ENCODE measurements around the gene ALG6.

ALG6 gene

GRCh38 chr1:63367215-63368103, at the start of gene ALG6:
ALG6 (plus strand) TSS chr1:63367627; CDS start chr1:63370978, 3,351 bp downstream.
- DNase-seq (ENCODE audit: low spot score), result peak; percentile 94

DNA sequence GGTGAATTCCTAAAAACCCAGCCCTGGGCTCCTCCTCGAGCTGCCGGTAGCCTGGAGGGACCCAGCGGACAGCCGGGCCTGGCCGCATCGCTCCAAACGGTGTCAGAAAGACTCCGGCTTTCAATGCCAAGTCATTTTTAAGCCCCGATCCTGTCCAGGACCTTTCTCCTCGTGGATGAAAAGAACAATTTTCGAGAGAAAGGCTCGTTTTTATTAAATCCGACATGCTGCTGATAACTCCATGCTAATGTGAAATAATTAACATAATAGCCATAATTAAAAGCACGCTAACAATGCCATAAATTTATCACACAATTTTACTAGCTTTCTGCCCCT, 49.6 kb upstream of the ALG6 start:
- no peak for DNase-seq (ENCODE audit: low spot score)

GRCh38 chr1:63318201-63318979, 49.0 kb upstream of the ALG6 start:
- no peak for DNase-seq (ENCODE audit: low spot score)

GRCh38 chr1:63319046-63320021, 48.1 kb upstream of the ALG6 start:
- no peak for DNase-seq (ENCODE audit: low spot score)

DNA sequence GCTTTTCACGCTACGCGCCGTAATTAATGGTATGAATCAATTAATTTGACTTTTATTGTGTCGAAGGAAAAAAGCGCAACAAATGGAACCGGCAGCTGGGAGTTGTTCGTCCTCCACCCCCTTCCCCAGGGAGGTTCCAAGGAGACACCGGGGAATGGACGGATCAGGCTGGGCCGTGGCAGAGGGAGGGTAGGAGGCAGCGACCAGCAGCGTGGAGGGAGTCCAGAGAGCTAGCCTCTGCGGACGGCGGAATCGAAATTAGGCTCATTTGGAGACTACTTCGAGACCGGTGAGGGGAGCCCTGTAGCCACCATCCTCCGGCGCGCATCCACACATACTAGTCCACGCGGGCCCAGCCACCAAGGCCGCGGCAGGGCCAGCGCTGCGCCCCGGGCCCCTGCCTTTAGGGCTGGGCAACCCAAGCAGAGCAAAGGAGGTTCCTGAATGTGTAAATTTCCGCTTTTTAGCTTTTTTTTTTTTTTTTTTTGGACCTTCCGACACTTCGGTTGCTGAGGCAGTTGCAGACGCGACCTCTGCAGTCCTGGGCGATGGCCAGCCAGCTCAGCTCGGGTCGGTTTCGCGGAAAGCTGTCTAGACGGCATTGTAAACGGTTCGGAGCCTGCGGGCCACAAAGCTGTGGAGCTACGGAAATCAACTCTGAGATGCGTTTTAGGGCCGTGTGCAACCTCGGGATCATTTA, 47.3 kb upstream of the ALG6 start:
- DNase-seq (ENCODE audit: low spot score), result no peak

GRCh38 chr1:63321066-63321784, 46.2 kb upstream of the ALG6 start:
- DNase-seq (ENCODE audit: low spot score), result no peak

GRCh38 chr1:63321785-63322113, 45.7 kb upstream of the ALG6 start:
- DNase-seq (ENCODE audit: low spot score), result no peak

DNA sequence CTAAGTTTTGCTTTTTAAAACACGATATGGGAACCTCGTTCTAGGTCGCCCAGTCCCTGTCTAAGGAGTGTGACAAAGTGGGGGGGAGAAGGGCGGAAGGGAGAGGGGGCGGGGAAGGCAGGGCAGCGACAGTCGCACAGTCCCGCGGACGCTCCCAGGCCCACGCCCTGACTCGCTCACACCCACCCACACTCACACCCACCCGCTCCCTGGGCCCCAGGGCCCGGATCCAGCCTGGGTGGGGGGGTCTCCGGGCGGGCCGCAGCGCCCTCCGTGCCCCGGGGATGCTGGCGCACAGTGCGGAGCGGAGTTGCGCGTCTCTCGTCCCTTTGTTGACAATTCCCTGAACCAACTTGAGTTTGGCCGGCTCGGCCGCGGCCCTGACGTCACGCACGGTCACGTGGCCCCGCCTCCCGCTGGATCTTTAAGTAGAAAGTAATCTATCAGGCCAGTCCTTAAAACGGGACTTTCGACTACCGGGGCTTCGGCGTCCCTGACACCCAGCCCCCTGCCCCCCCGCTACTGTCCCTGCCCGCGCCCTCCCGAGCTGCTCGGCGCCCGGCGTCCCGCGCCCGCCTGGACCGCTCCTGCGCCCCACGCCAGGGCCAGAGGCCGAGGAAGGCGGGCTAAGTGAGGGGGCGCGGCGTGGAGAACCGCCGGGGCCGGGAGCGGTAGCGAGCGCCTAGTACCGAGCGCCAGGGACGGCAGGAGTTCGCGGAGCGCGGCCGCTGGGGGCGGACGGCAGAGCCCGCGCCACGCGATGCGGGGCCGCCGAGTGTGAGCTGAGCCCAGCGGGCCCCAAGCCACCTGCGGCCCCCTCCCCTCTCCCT, 45.1 kb upstream of the ALG6 start, which contains the start of gene FOXD3:
Gene FOXD3 (plus strand): TSS at position 454 of the 830 bp plus-strand sequence. CDS start 492 bp downstream, outside the sequence.
- peak; percentile 78 for DNase-seq (ENCODE audit: low spot score)

- no peak for DNase-seq (ENCODE audit: low spot score)
Measured at GRCh38 chr1:63322944-63323864, 44.2 kb upstream of the ALG6 start.

- no peak for DNase-seq (ENCODE audit: low spot score)
Measured at GRCh38 chr1:63323865-63324778, 43.3 kb upstream of the ALG6 start.

DNA sequence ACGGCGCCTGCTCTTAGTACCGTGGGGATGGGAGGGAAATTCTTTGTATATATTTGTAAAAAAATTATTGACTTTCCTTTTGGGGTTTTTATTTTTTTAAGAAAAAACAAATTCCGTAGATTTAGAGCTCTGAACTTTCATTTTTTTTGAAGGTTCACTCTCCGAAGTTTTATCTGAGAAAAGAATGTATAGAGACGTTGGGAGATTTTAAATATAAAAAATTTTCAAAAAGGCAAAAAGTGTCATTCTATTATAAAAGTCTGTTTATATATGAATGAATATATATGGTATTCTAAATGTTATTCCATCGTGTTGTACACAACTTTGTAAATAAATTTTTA, 42.7 kb upstream of the ALG6 start:
- DNase-seq (ENCODE audit: low spot score), result no peak

GRCh38 chr1:63325279-63325985, 42.0 kb upstream of the ALG6 start:
- no peak for DNase-seq (ENCODE audit: low spot score)

DNA sequence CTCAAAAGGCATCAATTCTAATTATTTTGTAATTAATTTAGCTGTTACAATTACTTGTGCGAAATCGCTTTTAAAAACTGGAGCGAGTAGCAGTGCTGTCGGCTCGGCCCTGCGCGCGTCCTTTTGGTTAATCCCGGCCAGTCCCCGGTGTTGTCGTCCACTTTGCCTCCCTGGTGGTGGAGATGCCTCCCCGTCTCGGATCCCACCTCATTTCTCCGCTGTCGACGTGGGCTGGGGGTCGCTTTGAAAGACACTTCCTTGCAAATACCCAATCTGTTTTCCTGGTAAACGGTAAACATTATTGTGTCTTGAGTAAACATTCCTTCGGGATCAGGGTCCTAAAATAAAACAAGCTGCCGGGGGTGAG, 41.3 kb upstream of the ALG6 start:
- peak; percentile 63 for DNase-seq (ENCODE audit: low spot score)

DNA sequence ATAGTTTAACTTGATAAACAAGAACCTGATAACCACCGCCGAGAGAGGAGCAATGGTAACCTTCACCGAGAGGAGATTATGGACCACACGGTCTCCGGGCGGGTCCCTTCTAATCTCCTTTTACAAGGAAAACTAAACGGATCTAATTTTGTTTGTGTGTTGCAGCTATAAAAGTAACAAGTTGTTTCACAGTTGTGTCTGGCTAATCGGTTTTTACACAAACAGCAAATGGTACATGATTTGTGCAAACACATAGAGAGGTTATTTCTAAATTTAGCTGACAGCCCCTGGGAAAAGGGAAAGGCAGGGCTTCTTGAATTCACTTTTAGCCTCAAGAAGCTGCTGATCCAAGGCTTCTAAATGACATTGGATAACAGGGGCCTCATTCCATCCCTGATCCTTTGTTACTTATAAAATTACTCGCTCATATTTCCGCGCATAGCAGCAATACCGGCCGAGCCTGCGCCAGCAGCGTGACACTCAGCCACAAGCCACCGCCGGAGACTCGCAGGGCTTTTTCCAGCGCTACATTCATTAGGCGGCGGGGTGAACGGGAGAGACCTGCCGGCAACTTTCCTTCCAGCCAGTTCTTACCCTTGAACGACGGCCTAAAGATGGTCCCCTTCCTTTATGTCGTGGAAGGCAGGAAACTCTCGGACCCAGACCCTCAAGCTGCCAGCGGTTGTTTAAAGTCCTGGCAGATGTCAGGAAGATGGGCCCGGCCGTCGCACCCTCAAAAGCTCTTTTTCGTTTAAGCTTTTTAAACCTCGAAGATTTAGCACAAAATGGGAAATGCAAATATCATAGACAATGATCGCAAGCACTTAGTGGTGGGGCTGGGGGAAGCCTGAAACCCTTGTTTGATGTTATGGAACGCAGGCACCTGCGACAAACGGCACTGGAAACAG, 40.7 kb upstream of the ALG6 start:
- DNase-seq (ENCODE audit: low spot score), result peak; percentile 40

DNA sequence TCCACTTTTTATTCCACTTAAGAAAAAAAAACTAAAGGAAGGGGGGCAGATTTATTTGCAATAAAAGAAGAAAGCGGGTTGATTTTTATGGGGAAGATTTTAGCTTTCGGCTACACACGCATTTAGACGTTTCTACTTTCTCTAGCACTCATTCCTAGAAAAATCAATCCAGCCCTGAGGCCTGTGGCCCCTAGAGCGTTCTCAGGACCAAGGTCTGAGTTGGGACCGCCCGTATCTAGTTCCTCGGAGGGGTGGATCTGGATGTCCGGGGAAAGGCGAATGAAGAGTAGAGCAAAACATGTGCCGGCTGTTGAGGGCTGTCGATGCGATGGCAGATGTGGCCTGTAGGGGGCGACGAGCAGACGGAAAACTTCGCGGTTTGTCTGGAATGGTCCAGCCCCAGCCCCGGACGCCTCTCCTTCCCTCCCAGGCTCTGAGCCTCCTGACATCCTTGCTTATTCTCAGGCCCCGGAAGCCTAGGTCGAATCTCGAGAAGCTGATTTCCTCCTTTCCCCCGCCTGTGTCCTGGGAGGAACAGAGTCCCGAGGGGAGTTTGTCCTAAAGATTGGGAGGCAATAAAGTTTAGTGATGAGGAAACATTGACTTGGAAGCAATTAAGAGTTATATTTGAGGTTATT, 39.9 kb upstream of the ALG6 start:
- peak; percentile 85 for DNase-seq (ENCODE audit: low spot score)

GRCh38 chr1:63328122-63328521, 39.3 kb upstream of the ALG6 start:
- no peak for DNase-seq (ENCODE audit: low spot score)

Measured in HuH-7 (cell line).